Endometrium (tissue), 2 donors: ENCODE results near the gene BMP6.

Source experiments
- FAIRE-seq: peaks from 2 replicates; lab custom pipeline; 2012; peaks lifted over from hg19 to GRCh38; lab: Jason Lieb, UNC
- donor health status: control.
- donor health status: control.

The BMP6 gene

GRCh38 chr6:7906741-7907140 lies 180.8 kb downstream of the BMP6 start:
- no peak for FAIRE-seq

- FAIRE-seq: no peak
Observed at GRCh38 chr6:7907159-7907558, 181.3 kb downstream of the BMP6 start.

- no peak for FAIRE-seq
Observed at GRCh38 chr6:7909323-7910276, 183.7 kb downstream of the BMP6 start.

GRCh38 chr6:7910298-7910653 lies 184.4 kb downstream of the BMP6 start:
- FAIRE-seq: no peak

GRCh38 chr6:7910654-7911344 lies 184.9 kb downstream of the BMP6 start, which contains the start of gene TXNDC5:
TXNDC5 (minus strand) TSS chr6:7910788; CDS start chr6:7910776, 12 bp downstream.
- FAIRE-seq: no peak

- FAIRE-seq: no peak
Observed at GRCh38 chr6:7911345-7911725, 185.4 kb downstream of the BMP6 start.

GRCh38 chr6:7912024-7912423 lies 186.1 kb downstream of the BMP6 start:
- FAIRE-seq: no peak

GRCh38 chr6:7912736-7913517 lies 187.0 kb downstream of the BMP6 start:
- FAIRE-seq: no peak

- FAIRE-seq: no peak
Observed at GRCh38 chr6:7914311-7914710, 188.4 kb downstream of the BMP6 start.

GRCh38 chr6:7914991-7915789 lies 189.3 kb downstream of the BMP6 start:
- FAIRE-seq: no peak

GRCh38 chr6:7916959-7917358 lies 191.1 kb downstream of the BMP6 start:
- FAIRE-seq: no peak

GRCh38 chr6:7917729-7918128 lies 191.8 kb downstream of the BMP6 start:
- no peak for FAIRE-seq

GRCh38 chr6:7918403-7918802 lies 192.5 kb downstream of the BMP6 start:
- no peak for FAIRE-seq

GRCh38 chr6:7919871-7920270 lies 194.0 kb downstream of the BMP6 start:
- no peak for FAIRE-seq

- no peak for FAIRE-seq
Observed at GRCh38 chr6:7920425-7920824, 194.5 kb downstream of the BMP6 start.

- FAIRE-seq: no peak
Observed at GRCh38 chr6:7921046-7921445, 195.1 kb downstream of the BMP6 start.

GRCh38 chr6:7921632-7922092 lies 195.8 kb downstream of the BMP6 start:
- FAIRE-seq: no peak

- FAIRE-seq: no peak
Observed at GRCh38 chr6:7922596-7922995, 196.7 kb downstream of the BMP6 start.

- no peak for FAIRE-seq
Observed at GRCh38 chr6:7924867-7925266, 199.0 kb downstream of the BMP6 start.
